GM18867 (cell line): ENCODE results near the gene DHX30.

Experiments
- ATAC-seq: cut with Tn5 transposase; IDR thresholded peaks from one replicate; pipeline ENCODE4 v1.9.1; 2021; ENCODE audit warnings: mild to moderate bottlenecking, moderate library complexity; ENCODE audit not compliant: unreplicated experiment

Gene DHX30

DNA sequence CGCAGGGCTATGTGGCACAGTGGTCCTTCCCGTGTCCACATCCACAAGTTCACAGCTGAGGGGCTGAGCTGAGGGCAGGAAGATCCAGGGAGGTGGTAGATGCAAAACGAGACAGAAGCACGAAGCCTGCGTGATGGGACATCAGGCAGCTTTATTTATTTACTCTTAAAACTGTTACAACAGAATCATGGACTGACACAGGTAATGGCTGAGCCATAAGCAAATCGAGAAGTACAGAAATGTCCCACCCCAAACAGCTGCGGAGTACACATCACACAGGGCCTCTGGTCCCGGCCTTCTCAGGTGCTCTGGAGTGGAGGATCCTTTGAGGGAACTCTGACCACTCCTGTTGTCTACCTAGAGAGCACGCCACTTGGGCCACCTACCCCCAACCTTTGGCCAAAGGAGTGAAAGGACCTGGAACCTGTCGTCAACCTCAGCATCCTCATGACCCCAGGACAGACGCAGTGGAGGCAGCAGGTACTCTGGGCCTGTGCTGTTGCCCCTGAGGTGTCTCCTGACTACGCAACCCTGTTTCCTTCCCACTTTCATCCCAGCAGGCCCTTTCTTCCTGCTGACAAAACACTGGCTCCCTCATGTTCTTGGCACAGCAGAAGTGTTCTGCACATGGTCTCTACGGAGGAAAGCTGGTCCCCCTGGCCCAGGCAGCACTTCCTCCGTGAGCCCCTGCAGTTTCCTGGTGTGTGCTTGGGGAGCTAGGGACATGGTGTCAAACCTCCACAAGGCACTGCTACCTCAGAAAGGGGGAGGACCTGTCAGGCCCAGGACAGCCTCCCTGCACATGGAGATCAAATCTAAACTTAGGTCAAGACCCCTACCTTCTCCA lies 47.8 kb downstream of the DHX30 start:
- ATAC-seq = no peak

DNA sequence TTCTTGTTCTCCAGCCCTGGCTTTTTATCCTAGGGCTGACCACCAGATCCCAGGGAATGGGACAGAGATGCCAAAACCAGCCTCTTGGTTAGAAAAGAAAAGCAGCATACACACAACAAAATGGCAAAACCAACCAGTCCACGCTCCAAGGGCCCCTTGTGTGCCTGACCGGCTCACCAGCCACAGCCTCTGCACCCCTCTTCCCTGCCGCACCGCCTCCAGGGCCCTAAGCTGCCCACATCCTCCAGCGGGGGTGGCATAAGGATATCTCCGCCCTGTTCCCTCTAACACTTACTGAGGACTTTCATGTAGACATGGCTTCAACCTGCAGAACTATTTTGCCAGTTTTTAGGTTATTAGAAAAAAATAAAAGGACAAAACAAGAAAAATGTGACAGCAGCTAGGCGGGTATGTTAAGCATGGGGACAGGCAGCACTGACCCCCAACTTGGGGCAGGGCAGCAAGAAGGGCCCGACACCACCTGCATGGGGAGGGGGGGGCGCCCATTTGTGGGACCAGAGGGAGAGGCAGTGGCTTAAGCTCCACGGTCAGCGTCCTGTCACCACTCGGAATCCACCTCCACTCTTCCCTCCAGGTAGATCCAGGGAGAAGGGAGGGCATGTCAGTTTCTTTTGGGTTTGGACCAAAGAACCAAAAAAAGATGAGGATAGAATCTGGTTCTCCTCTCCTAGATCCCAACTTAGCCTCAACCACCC lies 49.1 kb downstream of the DHX30 start:
- no peak for ATAC-seq

GRCh38 chr3:47852604-47853602 lies 50.0 kb downstream of the DHX30 start:
- ATAC-seq = no peak

DNA sequence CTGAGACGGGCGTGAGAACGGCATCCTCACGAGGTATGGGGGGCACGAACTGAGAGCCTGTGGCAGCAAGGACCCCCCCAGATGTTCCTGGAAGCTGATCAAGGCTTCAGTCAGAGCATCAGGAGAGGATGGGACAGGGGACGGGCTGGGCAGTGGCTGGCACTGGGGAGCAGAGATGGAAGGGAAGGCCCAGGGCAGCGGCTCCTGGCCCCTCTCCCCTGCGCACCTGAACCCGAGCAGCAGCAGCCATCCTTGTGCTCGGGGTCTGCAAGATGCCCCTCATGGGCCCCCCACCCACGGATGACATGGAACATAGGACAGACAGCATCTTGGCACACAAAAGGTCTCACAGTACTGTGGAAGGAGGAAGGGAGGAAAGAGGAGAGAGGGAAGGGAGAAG lies 51.3 kb downstream of the DHX30 start:
- no peak for ATAC-seq

DNA sequence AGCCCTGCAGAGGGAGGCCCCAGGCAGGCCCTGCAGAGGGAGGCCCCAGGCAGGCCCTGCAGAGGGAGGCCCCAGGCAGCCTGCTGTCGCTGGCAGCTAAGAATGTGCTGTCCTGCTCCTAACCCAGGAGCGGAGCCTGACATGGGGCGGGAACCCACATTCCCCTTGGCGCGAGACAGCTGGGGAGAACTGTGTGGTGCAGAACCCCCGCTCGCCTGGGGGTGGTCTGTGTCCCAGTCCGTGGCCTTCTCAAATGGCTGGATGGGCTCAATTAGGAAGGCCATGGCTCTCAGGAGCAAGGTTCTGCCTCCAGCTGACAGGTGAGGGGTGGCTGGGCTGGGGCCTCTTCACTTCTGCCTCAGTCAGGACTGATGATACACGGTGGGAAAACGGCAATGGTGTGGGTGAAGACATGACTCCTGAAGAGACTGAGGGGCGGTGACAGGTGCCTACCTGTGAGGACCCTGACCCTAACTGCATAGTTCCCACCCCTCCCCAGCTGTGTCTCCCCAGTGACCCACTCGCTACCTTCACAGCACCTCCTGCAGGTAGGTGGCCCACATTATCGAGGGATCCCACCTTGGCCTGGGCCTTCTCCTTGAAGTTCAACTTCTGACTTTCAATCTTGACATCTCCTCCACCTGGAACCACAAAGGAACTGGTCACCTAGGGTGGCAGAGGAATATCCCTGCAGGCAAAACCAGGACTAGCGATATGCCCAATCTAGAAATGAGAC lies 52.0 kb downstream of the DHX30 start:
- no peak for ATAC-seq

- no peak for ATAC-seq
Measured at GRCh38 chr3:47855461-47856383, 52.8 kb downstream of the DHX30 start.

DNA sequence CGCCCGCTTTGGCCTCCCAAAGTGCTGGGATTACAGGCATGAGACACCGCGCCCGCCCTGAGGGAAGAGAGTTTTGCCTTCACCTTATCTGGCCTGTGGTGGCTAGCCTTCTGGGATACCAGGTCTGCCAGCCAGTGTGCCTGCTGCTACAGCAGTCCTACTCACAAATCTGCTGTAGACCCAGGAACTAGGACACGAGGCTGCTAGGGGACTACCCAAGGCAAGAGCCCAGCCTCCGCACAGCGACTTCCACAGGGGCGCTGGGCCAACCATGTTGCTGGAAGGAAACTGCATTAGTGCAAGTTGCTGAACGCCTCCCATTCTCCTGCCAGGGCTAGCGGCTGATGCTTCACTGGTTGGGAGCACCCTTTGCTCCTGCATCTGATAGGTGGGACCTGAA lies 53.7 kb downstream of the DHX30 start:
- ATAC-seq = no peak

- ATAC-seq = no peak
Measured at GRCh38 chr3:47857151-47857550, 54.2 kb downstream of the DHX30 start.

DNA sequence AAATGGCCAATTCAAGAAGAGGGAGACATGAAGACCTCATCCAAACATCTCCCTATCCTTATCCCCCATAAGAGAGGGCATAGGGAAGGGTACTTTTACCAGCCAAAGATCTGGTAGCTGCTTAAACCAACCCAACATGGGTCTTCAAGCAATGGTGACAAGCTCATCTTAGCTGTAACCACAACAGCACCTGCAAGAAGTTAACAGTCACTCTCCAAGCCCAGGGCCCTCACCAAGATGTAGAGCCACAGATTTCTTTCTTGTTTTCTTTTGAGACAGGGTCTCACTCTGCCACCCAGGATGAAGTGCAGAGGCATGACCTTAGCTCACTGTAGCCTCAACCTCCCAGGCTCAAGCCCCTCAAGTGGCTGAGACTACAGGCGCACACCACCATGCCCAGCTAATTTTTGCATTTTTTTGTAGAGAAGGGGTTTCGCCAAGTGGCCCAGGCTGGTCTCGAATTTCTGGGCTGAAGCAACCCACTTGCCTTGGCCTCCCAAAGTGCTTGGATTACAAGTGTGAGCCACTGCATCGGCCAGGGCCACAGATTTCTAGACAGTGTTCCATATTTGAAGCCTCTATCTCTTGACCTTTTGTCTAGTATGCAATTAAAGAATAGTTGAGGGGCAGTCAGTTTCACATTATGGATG lies 57.1 kb downstream of the DHX30 start:
- ATAC-seq = no peak

- ATAC-seq = no peak
Measured at GRCh38 chr3:47863391-47864128, 60.6 kb downstream of the DHX30 start.

DNA sequence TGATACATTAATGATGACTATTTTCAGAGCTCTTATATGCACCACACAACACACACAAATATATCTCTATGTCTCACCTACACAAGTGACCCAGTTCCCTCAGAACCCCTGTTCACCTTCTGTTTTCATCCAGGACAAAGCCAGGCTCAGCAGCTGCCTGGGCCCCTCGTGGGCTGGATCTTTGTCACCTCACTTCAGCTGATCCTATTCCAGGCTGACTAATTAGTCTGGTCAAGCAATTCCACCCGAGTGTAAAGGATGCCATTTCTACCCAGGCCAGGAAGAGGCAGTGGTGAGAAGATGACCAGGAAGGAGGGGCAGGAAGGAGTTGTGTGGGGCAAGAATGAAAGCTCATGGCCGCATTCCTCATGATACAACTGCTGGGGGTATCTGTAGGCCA lies 62.3 kb downstream of the DHX30 start:
- no peak for ATAC-seq

GRCh38 chr3:47867451-47868044 lies 64.6 kb downstream of the DHX30 start:
- no peak for ATAC-seq

GRCh38 chr3:47868306-47868705 lies 65.4 kb downstream of the DHX30 start:
- no peak for ATAC-seq

GRCh38 chr3:47870156-47870555 lies 67.2 kb downstream of the DHX30 start:
- ATAC-seq = no peak

GRCh38 chr3:47870702-47871260 lies 67.8 kb downstream of the DHX30 start:
- ATAC-seq = no peak

DNA sequence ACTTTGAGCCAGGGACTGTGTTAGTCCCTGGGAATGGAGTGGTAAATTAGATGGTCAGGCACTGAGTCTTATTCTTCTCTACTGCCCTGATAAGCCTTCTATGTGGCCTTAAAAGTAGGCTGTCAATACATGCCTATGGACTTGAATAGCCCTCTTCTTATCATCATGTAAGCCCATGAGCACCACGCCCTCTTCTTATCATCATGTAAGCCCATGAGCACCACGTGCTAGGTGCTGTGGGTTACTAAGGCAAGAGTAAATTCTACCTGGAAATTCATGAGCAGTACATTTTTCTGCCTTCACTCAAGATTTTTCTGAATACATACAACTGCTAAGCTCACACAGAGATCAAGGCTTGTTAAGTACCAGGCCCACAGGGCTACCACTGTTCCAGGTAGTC lies 68.5 kb downstream of the DHX30 start:
- ATAC-seq = no peak

DNA sequence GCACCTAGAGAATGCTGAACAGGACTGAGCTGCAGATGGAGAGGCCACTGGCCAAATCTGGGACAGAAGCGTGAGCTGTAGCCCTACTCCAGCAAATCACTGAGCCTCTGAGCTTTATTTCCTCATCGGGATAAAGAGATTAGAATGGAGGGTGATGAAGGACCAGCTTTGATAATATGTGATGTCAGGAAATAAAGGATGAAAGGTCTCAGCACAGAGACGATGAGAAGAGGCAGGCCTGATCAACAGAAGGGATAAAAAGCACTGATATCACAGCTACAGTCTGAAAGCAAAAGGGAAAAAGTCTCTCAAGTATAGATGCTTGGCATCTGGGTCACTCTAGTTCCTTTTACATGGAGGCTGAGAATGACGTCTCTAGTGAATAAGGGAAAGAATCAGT lies 70.0 kb downstream of the DHX30 start:
- no peak for ATAC-seq

DNA sequence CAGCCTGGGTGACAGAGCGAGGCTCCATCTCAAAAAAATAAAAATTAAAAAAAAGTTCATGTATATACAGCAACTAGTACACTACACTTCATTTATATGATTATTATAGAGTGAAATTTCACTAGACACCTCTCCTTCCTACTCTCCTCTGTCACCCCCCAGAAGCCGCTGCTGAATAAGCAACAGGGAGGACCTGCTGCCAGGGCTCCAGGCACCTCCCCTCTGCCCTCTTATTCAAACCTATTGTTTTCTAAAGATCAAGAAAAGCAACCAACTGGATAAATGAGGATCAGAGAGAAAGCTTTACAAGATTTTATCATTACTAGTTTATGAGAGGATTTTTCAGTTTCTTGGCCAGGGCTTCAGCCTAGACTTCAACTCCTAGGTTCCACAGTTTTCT lies 71.5 kb downstream of the DHX30 start:
- no peak for ATAC-seq
